Measurements from ENCODE around the gene IRF4.
A peak's percentile ranks its signal among the peaks of the same experiment; 100 is the strongest.

The IRF4 gene

GRCh38 chr6:391559-392440 lies at the start of gene IRF4:
Gene IRF4, plus strand, starts transcription at chr6:391752. Its CDS starts 1,401 bp downstream, at chr6:393153.
- peak; percentile 78 for DNase-seq (ENCODE audit: low spot score)

GRCh38 chr6:341914-342831 lies 49.4 kb upstream of the IRF4 start:
- no peak for DNase-seq (ENCODE audit: low spot score)

GRCh38 chr6:342832-343179 lies 48.7 kb upstream of the IRF4 start:
- no peak for DNase-seq (ENCODE audit: low spot score)

- no peak for DNase-seq (ENCODE audit: low spot score)
Measured at GRCh38 chr6:343226-343935, 48.2 kb upstream of the IRF4 start.

GRCh38 chr6:343960-344815 lies 47.4 kb upstream of the IRF4 start:
- no peak for DNase-seq (ENCODE audit: low spot score)

GRCh38 chr6:344816-345340 lies 46.7 kb upstream of the IRF4 start:
- no peak for DNase-seq (ENCODE audit: low spot score)

- no peak for DNase-seq (ENCODE audit: low spot score)
Measured at GRCh38 chr6:345747-346385, 45.7 kb upstream of the IRF4 start.

GRCh38 chr6:346386-347030 lies 45.0 kb upstream of the IRF4 start:
- no peak for DNase-seq (ENCODE audit: low spot score)

- peak; percentile 64 for DNase-seq (ENCODE audit: low spot score)
Measured at GRCh38 chr6:347232-347631, 44.3 kb upstream of the IRF4 start.

- no peak for DNase-seq (ENCODE audit: low spot score)
Measured at GRCh38 chr6:347951-348859, 43.3 kb upstream of the IRF4 start.

- no peak for DNase-seq (ENCODE audit: low spot score)
Measured at GRCh38 chr6:348860-349396, 42.6 kb upstream of the IRF4 start.

GRCh38 chr6:349491-349921 lies 42.0 kb upstream of the IRF4 start:
- no peak for DNase-seq (ENCODE audit: low spot score)

GRCh38 chr6:350371-350770 lies 41.2 kb upstream of the IRF4 start:
- no peak for DNase-seq (ENCODE audit: low spot score)

GRCh38 chr6:351011-351866 lies 40.3 kb upstream of the IRF4 start:
- DNase-seq (ENCODE audit: low spot score): no peak

GRCh38 chr6:351867-352289 lies 39.7 kb upstream of the IRF4 start:
- no peak for DNase-seq (ENCODE audit: low spot score)

GRCh38 chr6:352474-352873 lies 39.1 kb upstream of the IRF4 start:
- no peak for DNase-seq (ENCODE audit: low spot score)

- DNase-seq (ENCODE audit: low spot score): no peak
Measured at GRCh38 chr6:352896-353470, 38.6 kb upstream of the IRF4 start.

Measured in germinal center (tissue), 1 donor.